PC-9 (cell line): Measurements from ENCODE around the gene RGS7. TPM values are rescaled to one million over a fixed set of nuclear protein-coding genes. Genes with fewer than 3 reads are reported as not detected.

ENCODE experiments used
- BruUV-seq: library from RNA; stranded (reverse); fragments of 400-500 nt; replicated peaks from 2 replicates; lab custom pipeline; 2021; lab: Mats Ljungman, UMichigan
- CTCF ChIA-PET: fragments of 300-600 bp; sonication (Branson Sonifier 250); formaldehyde crosslinking; loops from one replicate; lab custom pipeline; 2022; ENCODE audit warnings: antibody characterized with exemption; lab: Charles Lee
- POLR2A ChIA-PET: fragments of 300-600 bp; sonication (Branson Sonifier 250); formaldehyde crosslinking; loops from one replicate; lab custom pipeline; 2022; ENCODE audit warnings: antibody characterized with exemption; ENCODE audit not compliant: unreplicated experiment; lab: Charles Lee
- DNase-seq, 2 experiments: peaks; one replicate each; pipeline versions ENCODE4 v3.0.0 to v3.0.0-alpha.2; 2015 to 2022; ENCODE audit warnings: mixed read lengths in 1 of 2
- H2AFZ ChIP-seq: fragments of 200-600 bp; sonication (generic); 2 replicates; pipeline ENCODE4 v1.8.1; 2017; ENCODE audit warnings: antibody characterized with exemption
- H3F3A ChIP-seq: fragments of 200-600 bp; sonication (generic); 2 replicates; pipeline ENCODE4 v1.8.1; 2017; ENCODE audit warnings: antibody characterized with exemption, mild to moderate bottlenecking, low read depth; ENCODE audit not compliant: insufficient read depth
- H3K27ac ChIP-seq: fragments of 200-600 bp; sonication (generic); 2 replicates; pipeline ENCODE4 v1.6.1; 2016; ENCODE audit warnings: mixed run types
- H3K27me3 ChIP-seq: fragments of 200-600 bp; sonication (generic); 2 replicates; pipeline ENCODE4 v1.6.1; 2016; ENCODE audit warnings: low read depth, mixed run types; ENCODE audit not compliant: insufficient read depth
- H3K36me3 ChIP-seq: fragments of 200-600 bp; sonication (generic); 2 replicates; pipeline ENCODE4 v1.6.1; 2016; ENCODE audit warnings: low read depth, mixed run types
- H3K4me1 ChIP-seq: fragments of 200-600 bp; sonication (generic); replicated peaks from 2 replicates; pipeline ENCODE4 v1.6.1; 2016; ENCODE audit warnings: mixed run types; ENCODE audit not compliant: insufficient read depth
- H3K4me2 ChIP-seq: fragments of 200-600 bp; sonication (generic); 2 replicates; pipeline ENCODE4 v1.6.1; 2017; ENCODE audit warnings: mixed run types
- H3K4me3 ChIP-seq: fragments of 200-600 bp; sonication (generic); 2 replicates; pipeline ENCODE4 v1.6.1; 2016; ENCODE audit warnings: mixed run types
- H3K79me2 ChIP-seq: fragments of 200-600 bp; sonication (generic); 2 replicates; pipeline ENCODE4 v1.6.1; 2017; ENCODE audit warnings: low read depth, mixed run types
- H3K9me2 ChIP-seq: fragments of 200-600 bp; sonication (generic); 2 replicates; pipeline ENCODE4 v1.8.1; 2017; ENCODE audit warnings: mild to moderate bottlenecking; ENCODE audit not compliant: insufficient read depth
- H3K9me3 ChIP-seq: fragments of 200-600 bp; sonication (generic); 2 replicates; pipeline ENCODE4 v1.8.1; 2016; ENCODE audit warnings: low read depth; ENCODE audit not compliant: insufficient read depth
- H4K20me1 ChIP-seq: fragments of 200-600 bp; sonication (generic); 2 replicates; pipeline ENCODE4 v1.8.1; 2017; ENCODE audit not compliant: insufficient read depth
- CTCF ChIP-seq: fragments of 200-600 bp; sonication (generic); conservative IDR thresholded peaks from 2 replicates; pipeline ENCODE4 v1.6.1; 2017; ENCODE audit warnings: mixed run types, antibody characterized with exemption, mild to moderate bottlenecking, moderate library complexity
- EZH2 ChIP-seq: fragments of 200-600 bp; sonication (generic); IDR thresholded peaks from 2 replicates; pipeline ENCODE4 v1.8.0; 2017; ENCODE audit warnings: antibody characterized with exemption, low read depth
- intact Hi-C: fragments of 100-400 bp; cut with micrococcal nuclease; formaldehyde crosslinking; loops from one replicate; pipeline ENCODE4 v1.10.0; 2022; ENCODE audit not compliant: unreplicated experiment
- total RNA-seq: library from RNA; stranded (reverse); gene quantifications from 2 replicates; pipeline ENCODE4 v1.2.3, GENCODE V29; 2021

Gene RGS7
- total RNA-seq, 1 experiment from 2014 or later, result 5.8 TPM

DNA sequence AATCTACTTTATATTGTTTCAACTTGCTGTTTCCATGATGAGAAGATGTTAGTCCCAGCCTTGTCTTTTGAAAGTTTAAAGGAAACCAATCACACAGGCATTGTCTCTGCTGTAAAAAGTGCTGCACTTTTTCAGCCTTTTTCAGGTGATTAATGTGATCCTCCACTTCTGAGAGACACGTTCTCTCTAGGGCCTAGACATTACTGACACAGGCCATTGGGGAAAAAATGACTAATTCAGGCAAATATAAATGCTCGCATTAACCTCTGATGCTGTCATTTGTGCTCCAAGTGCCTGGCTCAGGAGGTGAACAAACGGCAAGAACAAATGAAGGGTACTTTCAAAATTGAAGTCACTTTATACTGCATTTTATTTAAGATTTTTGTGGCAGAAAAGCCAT, 32.4 kb upstream of the RGS7 start:
- H3F3A ChIP-seq, result no peaks in the 10 kb centered on the region
- no peaks in the 10 kb centered on the region for H3K79me2 ChIP-seq
- ChIA-PET POLR2A (no interaction called here), CTCF (no interaction called here)
- 0 out of 2 replicates have a peak, but pooled peaks cover 5% of the 10 kb centered on the region for H3K27me3 ChIP-seq
- no peak overlapping the region for H2AFZ ChIP-seq
- H3K27ac ChIP-seq, result no peak overlapping the region
- no peaks in the 10 kb centered on the region for H3K9me3 ChIP-seq
- no peaks in the 10 kb centered on the region for H3K36me3 ChIP-seq
- no peak overlapping the region for H3K4me3 ChIP-seq
- no peaks in the 10 kb centered on the region for H3K4me1 ChIP-seq
- TF ChIP-seq EZH2, result no peak
- no peak for TF ChIP-seq CTCF
- H3K4me2 ChIP-seq, result no peak overlapping the region
- no peaks in the 10 kb centered on the region for H3K9me2 ChIP-seq
- H4K20me1 ChIP-seq, result no peaks in the 10 kb centered on the region
- DNase-seq, result no peak
- intact Hi-C loops, result no loop called here
- no TSS peak for BruUV-seq

DNA sequence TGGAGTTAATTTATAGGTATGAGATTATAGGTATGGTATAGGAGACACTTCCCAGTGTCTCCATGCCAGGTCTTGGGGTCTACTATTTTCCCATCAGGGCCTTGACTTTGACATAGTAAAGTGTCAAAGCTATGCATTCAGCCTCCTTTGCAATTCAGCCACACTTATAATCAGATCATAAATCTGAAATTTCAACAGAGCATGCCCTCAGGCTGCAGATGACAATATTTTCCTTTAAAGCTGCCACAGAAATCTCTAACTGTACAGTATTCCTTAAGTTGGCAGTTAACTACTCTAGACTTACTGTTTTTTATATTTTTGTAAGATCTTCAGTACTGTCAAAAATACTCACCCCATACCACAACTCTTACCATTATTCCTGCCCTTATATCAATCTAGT, 30.2 kb upstream of the RGS7 start:
- CTCF ChIA-PET, result no interaction called here
- BruUV-seq, result no TSS peak
- no peak overlapping the region for H2AFZ ChIP-seq

GRCh38 chr1:241376701-241377100, 19.7 kb upstream of the RGS7 start:
- Histone ChIP-seq H3K36me3 (no peaks in the 10 kb centered on the region), H3K27me3 (no peaks in the 10 kb centered on the region; the same call in 1 of the 2 replicates), H3F3A (no peaks in the 10 kb centered on the region), H3K4me3 (no peak overlapping the region), H3K9me2 (no peaks in the 10 kb centered on the region), H2AFZ (no peak overlapping the region), H3K27ac (no peak overlapping the region), H3K4me1 (no peaks in the 10 kb centered on the region), H3K9me3 (no peaks in the 10 kb centered on the region), H3K79me2 (no peaks in the 10 kb centered on the region), H4K20me1 (no peaks in the 10 kb centered on the region), H3K4me2 (no peak overlapping the region)
- no TSS peak for BruUV-seq
- TF ChIP-seq CTCF (no peak), EZH2 (no peak)
- intact Hi-C loops, result no loop called here
- ChIA-PET CTCF (no interaction called here), POLR2A (no interaction called here)
- no peak for DNase-seq

More for the DNA sequence above, 30.2 kb upstream of the RGS7 start:
- POLR2A ChIA-PET, result no interaction called here
- Histone ChIP-seq H3K27ac (no peak overlapping the region), H3K36me3 (no peaks in the 10 kb centered on the region), H3K4me1 (no peaks in the 10 kb centered on the region), H3F3A (no peaks in the 10 kb centered on the region), H3K9me3 (no peaks in the 10 kb centered on the region), H3K79me2 (no peaks in the 10 kb centered on the region), H3K9me2 (no peaks in the 10 kb centered on the region), H4K20me1 (no peaks in the 10 kb centered on the region), H3K27me3 (0 out of 2 replicates have a peak, but pooled peaks cover 5% of the 10 kb centered on the region), H3K4me3 (no peak overlapping the region), H3K4me2 (no peak overlapping the region)
- TF ChIP-seq EZH2 (no peak), CTCF (no peak)
- intact Hi-C loops, result no loop called here
- DNase-seq, result no peak
